NCI-H1694 treated with DMSO at 0.1 percent for 48 hours (cell line): Measurements from ENCODE around the gene CCT4.
"Not testable (repeated sequence)": the region's sequence is repeated elsewhere in the genome, so short reads cannot be mapped to it uniquely, and the experiment has no call there.

Experiments used
- DNase-seq: peaks from one replicate; lab custom pipeline; 2025; lab: John Stamatoyannopoulos, UW

The CCT4 gene

DNA sequence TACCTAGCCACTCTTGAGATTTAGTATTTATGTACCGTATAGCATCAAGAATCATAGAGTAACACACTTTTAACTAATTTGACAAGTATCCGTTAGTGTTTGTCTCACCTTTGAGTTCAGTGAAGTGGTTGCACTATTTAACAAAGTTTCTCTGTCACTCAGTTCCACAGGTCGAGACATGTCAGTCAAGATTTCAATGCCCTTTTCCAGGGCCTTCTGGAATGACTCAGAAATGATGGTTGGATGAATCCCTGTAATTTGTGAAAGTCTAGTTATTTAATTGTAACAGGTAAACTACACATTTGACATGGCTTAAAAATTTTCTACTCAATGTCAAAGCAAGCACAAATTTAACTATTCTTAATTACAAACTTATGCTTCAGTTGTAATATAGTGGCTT lies 9.7 kb downstream of the CCT4 start:
- no peak for DNase-seq

GRCh38 chr2:61877571-61878245 lies 10.7 kb downstream of the CCT4 start:
- DNase-seq, result no peak

DNA sequence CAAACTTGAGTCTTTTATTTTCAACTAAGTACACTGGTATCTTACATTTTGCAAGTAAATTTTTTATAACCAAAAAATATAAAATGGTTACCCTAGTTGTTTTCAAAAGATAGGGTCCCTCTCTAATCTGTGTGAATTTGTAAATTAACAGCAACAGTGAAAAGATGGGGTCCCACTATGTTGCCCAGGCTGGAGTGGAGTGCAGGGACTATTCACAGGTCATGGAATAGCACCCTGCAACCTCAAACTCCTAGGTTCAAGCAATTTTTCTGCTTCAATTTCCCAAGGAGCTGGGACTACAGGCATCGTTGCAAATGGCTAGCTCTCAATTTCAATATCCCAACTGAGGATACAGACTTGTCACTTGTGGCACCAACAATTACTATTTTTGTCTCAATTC lies 12.1 kb downstream of the CCT4 start:
- no peak for DNase-seq

DNA sequence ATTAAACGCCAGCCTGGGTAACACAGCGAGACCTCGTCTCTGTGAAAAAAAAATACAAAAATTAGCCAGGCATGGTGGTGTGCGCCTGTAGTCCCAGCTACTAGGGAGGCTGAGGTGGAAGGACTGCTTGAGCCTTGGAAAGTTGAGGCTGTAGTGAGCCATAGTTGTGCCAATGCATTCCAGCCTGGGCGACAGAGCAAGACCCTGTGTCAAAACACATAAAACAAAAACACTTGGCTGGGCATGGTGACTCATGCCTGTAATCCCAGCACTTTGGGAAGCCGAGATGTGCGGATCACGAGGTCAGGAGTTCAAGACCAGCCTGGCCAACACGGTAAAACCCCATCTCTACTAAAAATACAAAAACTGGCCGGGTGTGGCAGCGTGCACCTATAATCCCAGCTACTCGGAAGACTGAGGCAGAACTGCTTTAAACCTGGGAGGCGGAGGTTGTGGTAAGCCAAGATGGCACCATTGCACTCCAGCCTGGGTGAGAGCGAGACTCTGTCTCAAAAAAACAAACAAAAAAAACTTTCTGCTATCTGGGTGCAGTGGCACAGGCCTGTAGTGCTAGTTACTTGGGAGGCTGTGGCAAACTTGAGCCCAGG lies 21.9 kb downstream of the CCT4 start:
- not testable (repeated sequence) for DNase-seq

DNA sequence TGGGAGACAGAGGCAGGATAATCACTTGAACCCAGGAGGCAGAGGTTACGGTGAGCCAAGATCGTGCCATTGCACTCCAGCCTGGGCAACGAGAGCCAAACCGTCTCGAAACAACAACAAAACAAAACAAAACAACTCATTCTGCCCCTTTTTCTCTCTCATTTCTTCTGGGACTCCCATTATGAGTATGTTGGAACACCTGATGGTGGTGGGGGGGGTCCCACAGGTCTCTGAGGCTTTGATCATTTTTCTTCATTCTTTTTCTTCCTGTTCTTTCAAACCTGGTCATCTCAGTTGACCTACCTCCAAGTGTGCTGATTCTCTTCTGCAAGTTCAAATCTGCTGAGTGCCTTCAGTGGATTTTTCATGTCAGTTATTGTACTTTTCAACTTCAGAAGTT lies 26.4 kb downstream of the CCT4 start:
- no peak for DNase-seq

GRCh38 chr2:61857224-61857623 lies 31.2 kb downstream of the CCT4 start:
- no peak for DNase-seq

DNA sequence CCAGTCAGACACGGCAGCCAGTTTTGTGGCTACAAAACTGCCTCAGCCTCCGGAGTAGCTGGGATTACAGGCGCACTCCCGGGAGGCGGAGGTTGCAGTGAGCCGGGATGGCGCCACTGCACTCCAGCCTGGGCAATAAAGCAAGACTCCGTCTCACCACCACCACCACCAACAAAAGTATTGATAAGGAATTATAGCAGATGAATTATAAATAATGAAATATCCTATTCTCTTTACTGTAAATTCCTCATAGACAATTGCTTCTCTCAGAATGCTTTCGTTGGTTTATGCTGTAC lies 33.2 kb downstream of the CCT4 start:
- no peak for DNase-seq

DNA sequence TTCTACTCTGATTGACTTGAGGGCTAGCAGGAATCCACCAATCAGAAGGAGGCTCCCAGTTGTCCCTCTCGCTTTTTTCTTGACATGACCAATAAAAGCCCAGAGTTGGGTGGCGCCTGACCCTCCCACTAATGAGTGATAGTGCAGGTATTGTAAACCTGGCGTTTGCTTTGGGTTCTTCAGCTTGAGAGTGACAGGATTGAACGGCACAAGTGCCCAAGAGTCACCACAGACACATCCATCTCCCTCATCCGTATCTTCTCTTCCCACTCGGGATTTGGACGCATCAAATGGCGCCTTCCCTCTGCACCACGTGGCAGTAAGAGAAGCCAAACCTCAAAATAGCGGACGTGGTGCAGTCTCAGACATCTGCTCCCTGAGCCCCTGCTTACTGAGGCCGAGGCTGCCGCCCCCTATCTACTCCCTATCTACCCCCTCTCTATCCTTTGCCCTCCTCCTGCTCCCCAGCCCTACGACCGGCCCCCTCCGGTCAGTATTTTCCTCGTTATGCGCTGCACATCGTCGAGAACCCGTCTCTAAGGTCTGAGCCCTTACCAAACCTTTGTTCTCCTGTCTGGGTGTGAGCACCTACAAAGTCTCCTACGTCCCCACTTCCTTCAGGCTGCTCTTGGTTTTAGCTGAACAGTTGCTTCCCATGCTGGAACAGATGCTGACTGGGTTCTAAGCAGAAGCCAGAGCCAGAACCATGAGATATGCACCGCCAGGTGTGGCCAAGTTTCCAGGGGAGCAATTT lies 33.7 kb downstream of the CCT4 start:
- DNase-seq, result peak; percentile 99

GRCh38 chr2:61853847-61854563 lies 34.5 kb downstream of the CCT4 start, which contains the start of gene FAM161A:
Gene FAM161A, minus strand, starts transcription at chr2:61854060. Its CDS starts 19 bp downstream, at chr2:61854041.
- DNase-seq, result peak; percentile 72

DNA sequence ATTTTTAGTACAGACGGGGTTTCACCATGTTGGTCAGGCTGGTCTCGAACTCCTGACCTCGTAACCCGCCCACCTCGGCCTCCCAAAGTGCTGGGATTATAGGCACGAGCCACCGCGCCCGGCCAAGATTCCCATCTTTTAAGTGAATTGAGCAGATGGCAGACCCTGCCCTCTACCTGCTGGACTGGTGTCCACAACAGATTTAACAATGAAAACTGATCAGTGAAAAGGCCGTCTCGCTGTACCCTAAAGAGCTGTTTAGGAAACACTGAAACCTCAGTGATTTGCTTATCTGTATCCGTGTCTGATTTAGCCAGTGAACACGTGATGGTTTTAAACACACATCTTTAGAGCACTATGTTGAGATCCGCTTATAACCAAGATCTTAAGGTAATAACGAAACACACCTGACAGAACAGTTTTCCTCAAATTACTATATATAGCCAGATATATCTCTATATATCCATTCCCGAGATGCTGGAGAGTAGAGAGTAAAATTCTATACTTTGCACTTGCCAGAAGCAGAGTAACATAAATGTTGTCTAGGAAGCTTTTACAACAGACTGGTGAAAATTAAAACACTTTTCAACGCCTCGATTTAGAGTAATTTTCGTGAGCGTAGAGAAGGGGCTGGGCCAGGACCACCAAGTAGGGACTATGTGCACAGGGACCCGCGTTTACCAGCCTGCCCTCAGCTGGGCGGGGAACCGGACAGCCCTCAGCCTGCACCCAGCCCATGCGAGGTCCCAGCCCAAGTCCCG lies 35.2 kb downstream of the CCT4 start:
- no peak for DNase-seq

DNA sequence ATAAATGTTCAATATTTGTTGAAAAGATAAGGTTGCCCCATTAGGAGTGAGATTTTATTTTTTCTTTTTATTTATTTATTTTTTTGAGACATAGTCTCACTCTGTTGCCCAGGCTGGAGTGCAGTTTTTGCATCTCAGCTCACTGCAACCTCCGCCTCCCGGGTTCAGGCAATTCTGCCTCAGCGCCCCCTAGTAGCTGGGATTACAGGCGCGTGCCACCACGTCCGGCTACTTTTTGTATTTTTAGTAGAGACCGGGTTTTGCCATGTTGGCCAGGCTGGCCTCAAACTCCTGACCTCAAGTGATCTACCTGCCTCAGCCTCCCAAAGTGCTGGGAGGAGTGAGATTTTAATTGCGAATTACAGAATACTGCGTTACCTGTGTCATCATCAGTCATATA lies 37.2 kb downstream of the CCT4 start:
- not testable (repeated sequence) for DNase-seq

- DNase-seq, result no peak
Measured at GRCh38 chr2:61845320-61845719, 43.1 kb downstream of the CCT4 start.

GRCh38 chr2:61841286-61841685 lies 47.2 kb downstream of the CCT4 start:
- DNase-seq, result no peak

DNA sequence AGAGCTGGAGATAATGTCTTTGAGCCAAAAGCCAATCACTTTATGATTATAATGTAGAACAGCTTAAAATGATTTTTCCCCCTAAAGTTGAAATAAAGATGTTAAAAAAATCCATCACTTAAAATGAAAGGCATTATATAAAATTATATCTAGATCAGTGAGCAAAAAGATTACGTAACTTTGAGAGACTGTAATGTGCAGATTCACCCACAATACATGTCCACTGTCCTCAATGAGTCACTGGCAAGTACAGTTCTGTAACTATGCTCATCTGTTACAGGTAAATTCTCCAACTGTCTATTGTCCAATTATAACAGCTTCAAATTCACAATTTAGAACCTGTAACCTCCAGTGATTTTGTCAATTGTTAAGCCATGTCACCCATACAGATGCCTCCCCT lies 53.6 kb downstream of the CCT4 start:
- no peak for DNase-seq

GRCh38 chr2:61833971-61834370 lies 54.5 kb downstream of the CCT4 start:
- DNase-seq, result no peak

- no peak for DNase-seq
Measured at GRCh38 chr2:61832183-61832841, 56.1 kb downstream of the CCT4 start.

GRCh38 chr2:61822255-61822654 lies 66.2 kb downstream of the CCT4 start:
- DNase-seq, result no peak
